Liver (tissue), 9 donors: ENCODE measurements around the gene DNAH10. TPM values are rescaled to one million over a fixed set of nuclear protein-coding genes. Genes with fewer than 3 reads are reported as not detected.

ENCODE experiments used
- DNase-seq: peaks from one replicate; pipeline ENCODE4 v3.0.0-alpha.2; 2017; ENCODE audit warnings: low spot score
- H3K27ac ChIP-seq, 2 donors: one replicate each; pipeline ENCODE4 v1.7.0; 2013; ENCODE audit warnings: inconsistent platforms in 2 of 2, low read length in 2 of 2, control low read depth in 1 of 2, low read depth in 1 of 2, mild to moderate bottlenecking in 1 of 2
- H3K27me3 ChIP-seq, 4 donors: one replicate each; pipeline versions ENCODE4 v1.6.1 to v1.7.0; 2013; ENCODE audit warnings: low read length in 3 of 4, inconsistent platforms in 1 of 4, mild to moderate bottlenecking in 1 of 4, moderate library complexity in 1 of 4; ENCODE audit not compliant: control insufficient read depth in 4 of 4, insufficient read depth in 4 of 4
- H3K36me3 ChIP-seq, 4 donors: one replicate each; pipeline versions ENCODE4 v1.6.1 to v1.7.0; 2013; ENCODE audit warnings: low read length in 3 of 4, mild to moderate bottlenecking in 3 of 4, low read depth in 1 of 4, moderate library complexity in 1 of 4; ENCODE audit not compliant: control insufficient read depth in 4 of 4, insufficient read depth in 3 of 4
- H3K4me1 ChIP-seq, 4 donors: one replicate each; pipeline versions ENCODE4 v1.6.1 to v1.7.0; 2013; ENCODE audit warnings: low read length in 3 of 4, mild to moderate bottlenecking in 3 of 4, moderate library complexity in 1 of 4; ENCODE audit not compliant: control insufficient read depth in 4 of 4, insufficient read depth in 4 of 4
- H3K4me3 ChIP-seq, 3 donors: one replicate each; pipeline versions ENCODE4 v1.6.1 to v1.7.0; 2013; ENCODE audit warnings: low read length in 3 of 3, control low read depth in 1 of 3, low read depth in 1 of 3, mild to moderate bottlenecking in 1 of 3
- H3K9ac ChIP-seq, 2 donors: one replicate each; pipeline ENCODE4 v1.7.0; 2013; ENCODE audit warnings: low read length in 2 of 2, mild to moderate bottlenecking in 2 of 2, moderate library complexity in 2 of 2, control low read depth in 1 of 2, low read depth in 1 of 2
- H3K9me3 ChIP-seq, 4 donors: one replicate each; pipeline versions ENCODE4 v1.6.1 to v1.7.0; 2013; ENCODE audit warnings: low read length in 3 of 4; ENCODE audit not compliant: control insufficient read depth in 4 of 4
- FOXA1 ChIP-seq: IDR thresholded peaks from 2 replicates; pipeline ENCODE4 v1.6.1; 2016; ENCODE audit warnings: antibody characterized with exemption
- HNF4A ChIP-seq, 2 donors: conservative IDR thresholded peaks; 2 replicates each; pipeline ENCODE4 v1.6.1; 2016; ENCODE audit warnings: antibody characterized with exemption in 2 of 2, mild to moderate bottlenecking in 2 of 2
- HNF4G ChIP-seq: IDR thresholded peaks from 2 replicates; pipeline ENCODE4 v1.6.1; 2016; ENCODE audit warnings: antibody characterized with exemption
- JUND ChIP-seq, 2 donors: IDR thresholded peaks; 2 replicates each; pipeline ENCODE4 v1.6.1; 2016; ENCODE audit warnings: antibody characterized with exemption in 2 of 2
- NR2F2 ChIP-seq: IDR thresholded peaks from 2 replicates; pipeline ENCODE4 v1.6.1; 2016; ENCODE audit warnings: antibody characterized with exemption
- RAD21 ChIP-seq, 2 donors: IDR thresholded peaks; 2 replicates each; pipeline ENCODE4 v1.6.1; 2016; ENCODE audit warnings: antibody characterized with exemption in 2 of 2, mild to moderate bottlenecking in 2 of 2
- SP1 ChIP-seq: IDR thresholded peaks from 2 replicates; pipeline ENCODE4 v1.6.1; 2018; ENCODE audit warnings: antibody characterized with exemption, mild to moderate bottlenecking
- WGBS: extraction: QIAGEN DNeasy Blood & Tissue Kit; methylation state at CpG from one replicate; pipeline ENCODE4 v1.1.7; 2013; 5-methylcytosine and 5-hydroxymethylcytosine counted together
- polyA plus RNA-seq, 2 donors: library from polyadenylated mRNA; stranded (reverse) in 1 of 2; unstranded in 1 of 2; fragments of 200-250 nt in 1 of 2; fragments of >200 nt in 1 of 2; fragmentation: Nextera tagmentation in 1 of 2; extraction: Ambion mirVana in 1 of 2; gene quantifications; one replicate each; pipeline versions ENCODE4 v1.2.1 to v1.2.3, GENCODE V29; 2013 to 2015
- total RNA-seq, 2 donors: library from RNA; depleted of rRNA; stranded (reverse); fragments of >200 nt; gene quantifications; one replicate each; pipeline ENCODE4 v1.2.3, GENCODE V29; 2014
- TF ChIP-seq, protein P1 (sequence below): IDR thresholded peaks from 2 replicates; pipeline ENCODE4 v1.6.1; 2016; ENCODE audit warnings: antibody characterized with exemption, mild to moderate bottlenecking
- TF ChIP-seq, protein P2 (sequence below): fragments of 150-350 bp; IDR thresholded peaks from 2 replicates; pipeline ENCODE4 v1.5.1; 2017; ENCODE audit warnings: improper control_type of control experiment, low read depth, low read length; ENCODE audit not compliant: missing input control
- TF ChIP-seq, protein P3 (sequence below): IDR thresholded peaks from 2 replicates; pipeline ENCODE4 v1.6.1; 2016; ENCODE audit warnings: antibody characterized with exemption
- TF ChIP-seq, protein P4 (sequence below): IDR thresholded peaks from 2 replicates; pipeline ENCODE4 v1.6.1; 2016; ENCODE audit warnings: antibody characterized with exemption
- TF ChIP-seq, protein P5 (sequence below): IDR thresholded peaks from 2 replicates; pipeline ENCODE4 v1.6.1; 2016; ENCODE audit warnings: antibody characterized with exemption
- donor health status: healthy.
- donor health status: healthy.
- donor health status: healthy.
- donor health status: healthy.
- donor health status: healthy.

DNAH10 gene
- total and polyA plus RNA-seq, 4 donors: 0.05 to 0.47 (median 0.07) TPM

DNA sequence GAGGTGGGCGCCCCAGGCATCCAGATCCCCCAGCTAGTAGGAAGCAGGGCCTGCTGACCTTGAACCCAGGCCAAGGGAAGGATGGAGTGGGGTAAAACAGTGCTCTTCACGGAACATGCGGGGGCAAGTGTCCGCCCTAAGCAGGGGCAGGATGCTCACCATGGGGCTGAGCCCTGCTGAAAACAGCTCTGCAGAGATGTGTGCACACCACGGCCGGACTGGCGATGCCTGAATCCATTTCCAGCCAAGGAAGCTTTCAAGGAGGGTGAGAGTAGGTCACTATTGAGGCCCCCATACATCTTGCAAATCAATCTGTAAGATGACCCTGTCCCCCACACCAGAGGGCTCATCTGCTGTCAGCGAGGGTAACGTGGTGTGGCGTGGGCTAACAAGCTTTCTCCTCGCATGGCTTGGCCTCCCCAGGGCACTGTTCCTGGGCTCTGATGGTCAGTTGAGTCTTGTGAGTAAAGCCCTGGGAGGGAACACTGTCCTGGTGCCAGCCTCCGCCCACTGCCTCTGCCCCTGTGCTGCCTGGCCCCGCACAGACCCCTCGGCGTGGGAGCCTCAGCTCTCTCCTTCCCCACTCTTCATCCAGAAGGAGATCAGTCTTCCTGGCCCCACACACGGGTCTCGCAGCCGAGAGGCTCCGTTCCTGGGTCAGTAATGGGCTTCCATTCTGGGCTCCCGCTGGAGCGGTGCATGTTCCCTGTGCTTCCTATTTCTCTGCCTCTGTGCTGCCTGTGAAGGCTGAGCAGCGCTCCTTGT is 141.4 kb downstream of the DNAH10 start (continued):
- TF ChIP-seq, protein P1, sequence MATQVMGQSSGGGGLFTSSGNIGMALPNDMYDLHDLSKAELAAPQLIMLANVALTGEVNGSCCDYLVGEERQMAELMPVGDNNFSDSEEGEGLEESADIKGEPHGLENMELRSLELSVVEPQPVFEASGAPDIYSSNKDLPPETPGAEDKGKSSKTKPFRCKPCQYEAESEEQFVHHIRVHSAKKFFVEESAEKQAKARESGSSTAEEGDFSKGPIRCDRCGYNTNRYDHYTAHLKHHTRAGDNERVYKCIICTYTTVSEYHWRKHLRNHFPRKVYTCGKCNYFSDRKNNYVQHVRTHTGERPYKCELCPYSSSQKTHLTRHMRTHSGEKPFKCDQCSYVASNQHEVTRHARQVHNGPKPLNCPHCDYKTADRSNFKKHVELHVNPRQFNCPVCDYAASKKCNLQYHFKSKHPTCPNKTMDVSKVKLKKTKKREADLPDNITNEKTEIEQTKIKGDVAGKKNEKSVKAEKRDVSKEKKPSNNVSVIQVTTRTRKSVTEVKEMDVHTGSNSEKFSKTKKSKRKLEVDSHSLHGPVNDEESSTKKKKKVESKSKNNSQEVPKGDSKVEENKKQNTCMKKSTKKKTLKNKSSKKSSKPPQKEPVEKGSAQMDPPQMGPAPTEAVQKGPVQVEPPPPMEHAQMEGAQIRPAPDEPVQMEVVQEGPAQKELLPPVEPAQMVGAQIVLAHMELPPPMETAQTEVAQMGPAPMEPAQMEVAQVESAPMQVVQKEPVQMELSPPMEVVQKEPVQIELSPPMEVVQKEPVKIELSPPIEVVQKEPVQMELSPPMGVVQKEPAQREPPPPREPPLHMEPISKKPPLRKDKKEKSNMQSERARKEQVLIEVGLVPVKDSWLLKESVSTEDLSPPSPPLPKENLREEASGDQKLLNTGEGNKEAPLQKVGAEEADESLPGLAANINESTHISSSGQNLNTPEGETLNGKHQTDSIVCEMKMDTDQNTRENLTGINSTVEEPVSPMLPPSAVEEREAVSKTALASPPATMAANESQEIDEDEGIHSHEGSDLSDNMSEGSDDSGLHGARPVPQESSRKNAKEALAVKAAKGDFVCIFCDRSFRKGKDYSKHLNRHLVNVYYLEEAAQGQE: no peak

DNA sequence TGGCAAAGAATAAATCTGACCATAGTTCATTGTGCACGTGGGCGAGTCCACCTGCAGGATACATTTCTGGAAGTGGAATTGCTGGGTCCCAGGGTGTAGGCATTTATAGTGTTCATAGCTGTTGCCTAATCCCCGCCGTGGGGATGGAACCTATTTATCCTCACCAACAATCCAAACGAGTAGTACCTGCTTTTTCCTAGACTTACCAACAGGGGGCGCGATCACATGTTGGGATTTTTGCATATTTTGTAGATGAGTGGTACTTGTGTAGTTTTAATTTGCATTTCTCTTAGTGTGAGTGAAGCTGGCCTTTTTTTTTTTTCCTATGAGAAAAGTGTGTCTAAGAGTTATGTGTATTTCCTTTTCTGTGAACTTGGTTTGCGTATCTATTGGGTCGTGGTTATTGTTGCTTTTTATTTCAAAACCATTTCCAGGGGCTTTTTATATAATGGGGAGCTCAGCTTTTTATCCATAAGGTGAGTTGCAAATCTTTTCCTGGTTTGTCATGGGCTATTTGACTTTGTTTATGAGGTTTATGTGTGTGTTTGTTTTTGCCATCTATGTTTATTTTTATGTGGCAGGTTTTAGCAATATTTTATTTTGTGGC is 143.3 kb downstream of the DNAH10 start:
- Histone ChIP-seq H3K27me3 (no peaks in the 10 kb centered on the region), H3K4me1 (no peaks in the 10 kb centered on the region), H3K9ac (no peak overlapping the region), H3K9me3 (no peaks in the 10 kb centered on the region), H3K36me3 (no peaks in the 10 kb centered on the region), H3K4me3 (no peak overlapping the region), H3K27ac (no peak overlapping the region)
- DNase-seq: peak; percentile 54
- WGBS: 20% methylated on average over 9 of the region's 9 CpGs
- no peak for TF ChIP-seq HNF4G
- peak in 1 of 2 donors; percentile 21 for TF ChIP-seq JUND (IDR thresholded peaks at IDR 0.05)
- TF ChIP-seq, protein P2, sequence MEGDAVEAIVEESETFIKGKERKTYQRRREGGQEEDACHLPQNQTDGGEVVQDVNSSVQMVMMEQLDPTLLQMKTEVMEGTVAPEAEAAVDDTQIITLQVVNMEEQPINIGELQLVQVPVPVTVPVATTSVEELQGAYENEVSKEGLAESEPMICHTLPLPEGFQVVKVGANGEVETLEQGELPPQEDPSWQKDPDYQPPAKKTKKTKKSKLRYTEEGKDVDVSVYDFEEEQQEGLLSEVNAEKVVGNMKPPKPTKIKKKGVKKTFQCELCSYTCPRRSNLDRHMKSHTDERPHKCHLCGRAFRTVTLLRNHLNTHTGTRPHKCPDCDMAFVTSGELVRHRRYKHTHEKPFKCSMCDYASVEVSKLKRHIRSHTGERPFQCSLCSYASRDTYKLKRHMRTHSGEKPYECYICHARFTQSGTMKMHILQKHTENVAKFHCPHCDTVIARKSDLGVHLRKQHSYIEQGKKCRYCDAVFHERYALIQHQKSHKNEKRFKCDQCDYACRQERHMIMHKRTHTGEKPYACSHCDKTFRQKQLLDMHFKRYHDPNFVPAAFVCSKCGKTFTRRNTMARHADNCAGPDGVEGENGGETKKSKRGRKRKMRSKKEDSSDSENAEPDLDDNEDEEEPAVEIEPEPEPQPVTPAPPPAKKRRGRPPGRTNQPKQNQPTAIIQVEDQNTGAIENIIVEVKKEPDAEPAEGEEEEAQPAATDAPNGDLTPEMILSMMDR: peak; percentile 77
- TF ChIP-seq SP1: no peak
- no peak for TF ChIP-seq FOXA1
- TF ChIP-seq, protein P3, sequence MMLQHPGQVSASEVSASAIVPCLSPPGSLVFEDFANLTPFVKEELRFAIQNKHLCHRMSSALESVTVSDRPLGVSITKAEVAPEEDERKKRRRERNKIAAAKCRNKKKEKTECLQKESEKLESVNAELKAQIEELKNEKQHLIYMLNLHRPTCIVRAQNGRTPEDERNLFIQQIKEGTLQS: no peak
- peak in 1 of 2 donors; percentile 5 for TF ChIP-seq HNF4A (conservative IDR thresholded peaks at IDR 0.05)
- no peak for TF ChIP-seq NR2F2
- TF ChIP-seq RAD21 (IDR thresholded peaks at IDR 0.05): peak; percentile 87 to 89

DNA sequence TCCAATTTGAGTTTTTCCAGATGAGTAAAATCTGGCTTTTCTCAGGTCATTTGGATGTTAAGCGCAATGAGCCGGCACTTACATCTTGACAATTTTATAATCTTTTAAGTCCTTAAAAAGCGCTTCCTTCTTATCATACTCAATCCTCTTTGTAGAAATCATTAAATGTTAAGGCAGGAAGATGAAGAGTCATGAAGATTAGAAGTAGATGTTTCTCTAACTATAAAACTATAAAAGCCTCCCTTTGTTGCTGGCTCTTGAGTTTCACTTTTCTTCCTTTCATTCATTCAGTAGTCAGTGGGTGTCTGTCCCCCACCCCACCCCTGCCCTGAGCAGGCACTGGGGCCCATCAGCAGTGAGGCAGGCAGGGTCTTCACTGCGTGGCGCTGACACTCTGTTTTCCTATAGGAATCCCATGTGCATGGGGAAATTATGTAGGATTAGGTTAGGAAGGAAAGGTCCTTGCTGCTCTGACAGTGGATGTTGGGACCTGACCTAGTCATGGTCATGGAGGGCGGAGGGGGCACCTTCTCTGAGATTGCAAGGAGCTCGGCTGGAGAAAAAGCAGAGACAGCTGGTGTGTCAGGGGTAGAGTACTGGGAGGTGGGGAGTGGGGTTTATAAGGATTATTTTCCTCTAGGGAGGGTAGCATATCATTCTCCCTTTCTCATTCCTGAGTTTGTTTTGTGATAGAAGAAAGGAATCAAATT is 144.8 kb downstream of the DNAH10 start:
- H3K9ac ChIP-seq: no peak overlapping the region
- no peak overlapping the region for H3K4me3 ChIP-seq
- no peak for DNase-seq
- H3K27ac ChIP-seq: no peak overlapping the region
- no peaks in the 10 kb centered on the region for H3K9me3 ChIP-seq
- H3K4me1 ChIP-seq: no peaks in the 10 kb centered on the region
- TF ChIP-seq, protein P4, sequence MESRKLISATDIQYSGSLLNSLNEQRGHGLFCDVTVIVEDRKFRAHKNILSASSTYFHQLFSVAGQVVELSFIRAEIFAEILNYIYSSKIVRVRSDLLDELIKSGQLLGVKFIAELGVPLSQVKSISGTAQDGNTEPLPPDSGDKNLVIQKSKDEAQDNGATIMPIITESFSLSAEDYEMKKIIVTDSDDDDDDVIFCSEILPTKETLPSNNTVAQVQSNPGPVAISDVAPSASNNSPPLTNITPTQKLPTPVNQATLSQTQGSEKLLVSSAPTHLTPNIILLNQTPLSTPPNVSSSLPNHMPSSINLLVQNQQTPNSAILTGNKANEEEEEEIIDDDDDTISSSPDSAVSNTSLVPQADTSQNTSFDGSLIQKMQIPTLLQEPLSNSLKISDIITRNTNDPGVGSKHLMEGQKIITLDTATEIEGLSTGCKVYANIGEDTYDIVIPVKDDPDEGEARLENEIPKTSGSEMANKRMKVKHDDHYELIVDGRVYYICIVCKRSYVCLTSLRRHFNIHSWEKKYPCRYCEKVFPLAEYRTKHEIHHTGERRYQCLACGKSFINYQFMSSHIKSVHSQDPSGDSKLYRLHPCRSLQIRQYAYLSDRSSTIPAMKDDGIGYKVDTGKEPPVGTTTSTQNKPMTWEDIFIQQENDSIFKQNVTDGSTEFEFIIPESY: no peak
- TF ChIP-seq, protein P5, sequence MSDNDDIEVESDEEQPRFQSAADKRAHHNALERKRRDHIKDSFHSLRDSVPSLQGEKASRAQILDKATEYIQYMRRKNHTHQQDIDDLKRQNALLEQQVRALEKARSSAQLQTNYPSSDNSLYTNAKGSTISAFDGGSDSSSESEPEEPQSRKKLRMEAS: no peak
- no peaks in the 10 kb centered on the region for H3K36me3 ChIP-seq
- H3K27me3 ChIP-seq: no peaks in the 10 kb centered on the region
- 92% methylated on average over 7 of the region's 7 CpGs for WGBS
